Upper lobe of left lung (tissue), 6 donors: ENCODE data around the gene NHLRC2. TPM values are rescaled to one million over a fixed set of nuclear protein-coding genes. Genes with fewer than 3 reads are reported as not detected.
A peak's percentile ranks its signal among the peaks of the same experiment; 100 is the strongest.

ENCODE experiments used
- ATAC-seq, 2 donors: fragments of 200-7000 bp; cut with Tn5 transposase; one replicate each; pipeline ENCODE4 v1.9.1; 2022; ENCODE audit warnings: mild to moderate bottlenecking in 2 of 2, moderate library complexity in 2 of 2; ENCODE audit not compliant: low FRiP score in 2 of 2
- DNase-seq, 2 donors: peaks; one replicate each; pipeline ENCODE4 v3.0.0-alpha.2; 2019 to 2020
- H3K27ac ChIP-seq, 4 donors: fragments of 200-600 bp; sonication (generic); one replicate each; pipeline ENCODE4 v1.5.1; 2016 to 2019
- H3K27me3 ChIP-seq, 4 donors: fragments of 200-600 bp; sonication (generic); one replicate each; pipeline ENCODE4 v1.5.1; 2017 to 2019
- H3K36me3 ChIP-seq, 4 donors: fragments of 200-600 bp; sonication (generic); one replicate each; pipeline ENCODE4 v1.5.1; 2016 to 2019
- H3K4me1 ChIP-seq, 4 donors: fragments of 200-600 bp; sonication (generic); one replicate each; pipeline ENCODE4 v1.5.1; 2018 to 2019
- H3K4me3 ChIP-seq, 4 donors: fragments of 200-600 bp; sonication (generic); one replicate each; pipeline ENCODE4 v1.5.1; 2017 to 2019; ENCODE audit warnings: mild to moderate bottlenecking in 2 of 4, moderate library complexity in 1 of 4
- H3K9me3 ChIP-seq, 4 donors: fragments of 200-600 bp; sonication (generic); one replicate each; pipeline ENCODE4 v1.5.1; 2018 to 2019
- EP300 ChIP-seq, 4 donors: sonication (generic); formaldehyde crosslinking; IDR thresholded peaks; one replicate each; pipeline ENCODE4 v1.5.1; 2017; ENCODE audit warnings: antibody characterized with exemption in 4 of 4, control low read depth in 2 of 4
- POLR2A ChIP-seq, 4 donors: fragments of 450-650 bp; IDR thresholded peaks; one replicate each; pipeline ENCODE4 v1.5.1; 2016 to 2017; ENCODE audit warnings: antibody characterized with exemption in 4 of 4, mild to moderate bottlenecking in 2 of 4
- POLR2AphosphoS5 ChIP-seq, 2 donors: sonication (generic); formaldehyde crosslinking; IDR thresholded peaks; one replicate each; pipeline ENCODE4 v1.5.1; 2017; ENCODE audit warnings: antibody characterized with exemption in 2 of 2
- WGBS, 2 donors: methylation state at CpG; one replicate each; pipeline ENCODE4 v1.1.5; 2017 to 2018; 5-methylcytosine and 5-hydroxymethylcytosine counted together
- total RNA-seq, 6 donors: library from RNA; depleted of rRNA in 4 of 6; stranded (reverse); fragments of >200 nt in 4 of 6; gene quantifications; one replicate each; pipeline versions ENCODE4 v1.1.0 to v1.2.1, GENCODE V29; 2016 to 2021
- TF ChIP-seq, protein P1 (sequence below), 6 experiments: fragments of 450-650 bp in 4 of 6; fragments of 200-600 bp in 2 of 6; sonication (generic) in 2 of 6; IDR thresholded peaks; one replicate each; pipeline ENCODE4 v1.5.1; 2016 to 2019; ENCODE audit warnings: antibody characterized with exemption in 6 of 6
- donor health status: DM: no; HTN: no; CAD: no; lungs with moderate emphysema.
- donor health status: DM: no; HTN: yes; CAD: no; lungs with severe emphysema.

Gene NHLRC2
- total RNA-seq, 6 donors from 2014 or later: 24.2 to 55.5 (median 39.7) TPM

DNA sequence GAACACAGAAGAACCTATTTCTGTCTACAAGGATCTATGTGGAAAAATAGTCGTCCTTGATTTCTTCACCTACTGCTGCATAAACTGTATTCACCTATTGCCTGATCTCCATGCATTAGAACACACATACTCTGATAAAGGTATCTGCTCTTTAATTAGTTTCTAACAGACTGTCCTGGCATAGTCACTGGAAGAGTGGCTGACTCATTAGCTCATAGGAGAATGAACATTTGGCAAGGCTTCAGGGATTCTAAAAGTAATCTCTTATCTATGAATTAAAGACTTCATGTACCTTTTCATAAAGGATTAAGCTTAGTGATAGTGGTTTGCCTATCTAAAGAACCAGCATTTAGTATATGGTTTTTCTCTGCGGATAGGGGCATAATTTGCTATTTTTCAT lies 4.1 kb downstream of the NHLRC2 start:
- WGBS, 2 donors: 83 to 89% methylated on average over 2 of the region's 2 CpGs
- no peaks in the 10 kb centered on the region for H3K27me3 ChIP-seq
- no peak for ATAC-seq
- H3K4me3 ChIP-seq: no peak overlapping the region
- TF ChIP-seq EP300 (IDR thresholded peaks at IDR 0.05): no peak
- TF ChIP-seq, protein P1, sequence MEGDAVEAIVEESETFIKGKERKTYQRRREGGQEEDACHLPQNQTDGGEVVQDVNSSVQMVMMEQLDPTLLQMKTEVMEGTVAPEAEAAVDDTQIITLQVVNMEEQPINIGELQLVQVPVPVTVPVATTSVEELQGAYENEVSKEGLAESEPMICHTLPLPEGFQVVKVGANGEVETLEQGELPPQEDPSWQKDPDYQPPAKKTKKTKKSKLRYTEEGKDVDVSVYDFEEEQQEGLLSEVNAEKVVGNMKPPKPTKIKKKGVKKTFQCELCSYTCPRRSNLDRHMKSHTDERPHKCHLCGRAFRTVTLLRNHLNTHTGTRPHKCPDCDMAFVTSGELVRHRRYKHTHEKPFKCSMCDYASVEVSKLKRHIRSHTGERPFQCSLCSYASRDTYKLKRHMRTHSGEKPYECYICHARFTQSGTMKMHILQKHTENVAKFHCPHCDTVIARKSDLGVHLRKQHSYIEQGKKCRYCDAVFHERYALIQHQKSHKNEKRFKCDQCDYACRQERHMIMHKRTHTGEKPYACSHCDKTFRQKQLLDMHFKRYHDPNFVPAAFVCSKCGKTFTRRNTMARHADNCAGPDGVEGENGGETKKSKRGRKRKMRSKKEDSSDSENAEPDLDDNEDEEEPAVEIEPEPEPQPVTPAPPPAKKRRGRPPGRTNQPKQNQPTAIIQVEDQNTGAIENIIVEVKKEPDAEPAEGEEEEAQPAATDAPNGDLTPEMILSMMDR (IDR thresholded peaks at IDR 0.05): no peak
- TF ChIP-seq POLR2A (IDR thresholded peaks at IDR 0.05): no peak
- no peak for TF ChIP-seq POLR2AphosphoS5 (IDR thresholded peaks at IDR 0.05)
- H3K4me1 ChIP-seq: peaks cover 13 to 47% (median 24%) of the 10 kb centered on the region in 4 donors
- H3K9me3 ChIP-seq: no peaks in the 10 kb centered on the region
- peaks cover 0 to 25% (median 12%) of the 10 kb centered on the region in 4 donors for H3K36me3 ChIP-seq
- DNase-seq: no peak
- no peak overlapping the region for H3K27ac ChIP-seq

DNA sequence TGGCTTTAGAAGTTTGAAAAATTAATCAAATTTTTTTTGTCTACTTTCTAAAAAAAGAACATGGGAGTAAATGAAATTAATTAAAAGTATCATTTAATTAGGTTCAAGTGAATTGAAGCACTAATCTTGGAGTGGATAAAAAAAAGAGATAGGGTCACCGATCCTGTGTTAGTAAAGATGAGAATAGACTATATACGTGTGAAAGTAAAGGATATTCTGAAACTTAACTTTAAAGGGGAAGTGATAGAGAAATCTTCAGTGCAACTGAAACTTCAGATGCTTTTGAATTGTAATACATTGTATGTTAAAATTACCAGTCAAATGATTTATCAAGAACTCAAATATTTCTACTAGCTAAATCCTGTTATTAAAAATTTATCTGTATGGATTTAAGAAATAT lies 4.8 kb downstream of the NHLRC2 start:
- TF ChIP-seq EP300 (IDR thresholded peaks at IDR 0.05): no peak
- no peak for TF ChIP-seq POLR2A (IDR thresholded peaks at IDR 0.05)
- TF ChIP-seq, protein P1 (IDR thresholded peaks at IDR 0.05): no peak
- no peak for TF ChIP-seq POLR2AphosphoS5 (IDR thresholded peaks at IDR 0.05)
- H3K27me3 ChIP-seq: no peaks in the 10 kb centered on the region
- H3K4me1 ChIP-seq: peaks cover 12 to 45% (median 24%) of the 10 kb centered on the region in 4 donors
- DNase-seq: no peak
- ATAC-seq: no peak
- H3K36me3 ChIP-seq: peaks cover 0 to 28% (median 12%) of the 10 kb centered on the region in 4 donors
- H3K27ac ChIP-seq: no peak overlapping the region
- H3K9me3 ChIP-seq: no peaks in the 10 kb centered on the region
- no peak overlapping the region for H3K4me3 ChIP-seq
- 70 to 75% methylated on average over 2 of the region's 2 CpGs for WGBS, 2 donors

DNA sequence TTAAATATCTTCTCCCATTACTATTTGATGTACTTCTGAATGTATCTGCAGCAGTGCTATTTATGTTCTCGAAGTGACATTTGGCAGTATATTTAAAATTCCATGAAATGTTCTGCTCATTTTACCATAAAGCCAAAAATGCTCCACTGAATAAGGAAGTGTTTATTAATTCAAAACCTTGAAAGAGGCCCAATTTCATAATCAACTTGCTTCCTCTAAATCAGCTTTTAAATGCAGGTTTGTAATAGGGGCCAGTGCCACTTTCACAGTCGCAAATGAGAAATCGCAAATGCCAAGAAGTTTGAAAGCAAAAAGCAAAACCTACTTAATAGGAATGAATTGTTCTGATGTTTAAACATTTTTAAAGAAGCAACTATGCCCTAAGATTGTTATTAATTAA lies 11.4 kb downstream of the NHLRC2 start:
- no peak for ATAC-seq
- WGBS, 2 donors: 63 to 78% methylated on average over 3 of the region's 3 CpGs
- no peak overlapping the region for H3K4me3 ChIP-seq

DNA sequence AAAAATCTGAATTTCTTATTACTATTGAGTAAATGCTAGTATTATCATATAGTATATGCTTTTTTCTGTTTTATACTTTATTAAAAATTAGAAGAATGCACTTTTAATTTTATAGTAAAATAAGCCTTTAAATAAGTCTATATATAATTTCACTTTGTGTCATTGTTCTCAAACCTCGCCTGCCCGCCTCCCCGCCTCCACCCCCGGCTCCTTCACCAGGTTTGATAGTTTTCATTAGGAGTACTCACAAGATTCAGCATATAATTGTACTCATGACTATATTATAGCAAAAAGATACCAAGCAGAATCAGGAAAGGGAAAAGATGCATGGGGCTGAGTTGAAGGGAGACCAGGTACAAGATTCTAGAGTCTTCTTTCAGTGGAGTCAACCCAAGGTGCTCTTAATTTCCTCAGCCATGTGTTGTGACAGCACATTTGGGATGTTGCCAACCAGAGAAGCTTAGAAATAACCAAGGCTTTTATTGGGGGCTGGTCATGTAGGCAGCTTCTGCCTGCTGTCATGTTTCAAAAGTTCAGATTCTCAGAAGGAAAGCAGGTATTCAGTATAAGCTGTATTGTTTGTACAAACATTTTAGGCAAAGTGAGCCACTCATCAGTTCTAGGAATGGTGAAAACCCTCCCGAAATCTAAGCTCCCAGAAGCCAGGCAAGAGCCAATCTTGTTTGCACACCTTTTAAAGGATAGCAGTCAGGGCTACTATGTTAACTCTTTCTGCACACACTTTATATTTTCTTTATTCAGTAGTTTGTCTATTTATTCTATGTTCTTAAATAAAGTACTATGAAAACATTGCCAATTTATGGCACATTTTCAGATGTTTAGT lies 12.3 kb downstream of the NHLRC2 start:
- Histone ChIP-seq H3K4me1 (peaks cover 0 to 8% (median 0%) of the 10 kb centered on the region in 4 donors), H3K27ac (no peak overlapping the region), H3K4me3 (no peak overlapping the region), H3K27me3 (no peaks in the 10 kb centered on the region), H3K36me3 (peaks cover 0 to 9% (median 1%) of the 10 kb centered on the region in 4 donors), H3K9me3 (peaks cover 0 to under 1% (median 0%) of the 10 kb centered on the region in 4 donors)
- peak in 1 of 2 donors; percentile 32 for DNase-seq
- no peak for TF ChIP-seq POLR2AphosphoS5 (IDR thresholded peaks at IDR 0.05)
- WGBS, 2 donors: 91 to 94% methylated on average over 5 of the region's 5 CpGs
- no peak for ATAC-seq

More for the DNA sequence above, 11.4 kb downstream of the NHLRC2 start:
- no peaks in the 10 kb centered on the region for H3K9me3 ChIP-seq
- peaks cover 0 to 16% (median 5%) of the 10 kb centered on the region in 4 donors for H3K36me3 ChIP-seq
- no peak for TF ChIP-seq POLR2A (IDR thresholded peaks at IDR 0.05)
- TF ChIP-seq, protein P1 (IDR thresholded peaks at IDR 0.05): no peak
- TF ChIP-seq POLR2AphosphoS5 (IDR thresholded peaks at IDR 0.05): no peak
- TF ChIP-seq EP300 (IDR thresholded peaks at IDR 0.05): no peak
- peaks cover 0 to 8% (median 0%) of the 10 kb centered on the region in 4 donors for H3K4me1 ChIP-seq
- DNase-seq: no peak
- no peak overlapping the region for H3K27ac ChIP-seq
- no peaks in the 10 kb centered on the region for H3K27me3 ChIP-seq

DNA sequence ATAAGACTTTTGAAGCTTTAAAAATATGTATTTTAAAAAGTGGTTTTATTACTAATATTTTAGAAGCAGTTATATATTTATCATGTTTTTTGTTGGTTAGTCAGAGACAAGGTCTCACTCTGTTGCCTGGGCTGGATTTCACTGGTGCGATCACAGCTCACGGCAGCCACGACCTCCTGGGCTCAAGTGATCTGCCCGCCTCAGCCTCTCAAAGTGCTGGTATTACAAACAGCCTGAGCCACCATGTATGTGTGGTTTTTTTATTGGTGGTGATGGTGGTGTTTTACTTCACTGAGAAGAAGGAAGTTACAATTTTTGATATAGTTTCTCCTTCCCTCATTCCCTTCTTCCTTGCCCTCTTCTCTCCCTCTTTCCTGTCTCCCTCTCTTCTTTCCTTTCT lies 13.4 kb downstream of the NHLRC2 start:
- Histone ChIP-seq H3K27ac (no peak overlapping the region), H3K4me1 (peaks cover 0 to 8% (median 0%) of the 10 kb centered on the region in 4 donors), H3K36me3 (peaks cover 0 to 3% (median 0%) of the 10 kb centered on the region in 4 donors), H3K4me3 (no peak overlapping the region), H3K27me3 (no peaks in the 10 kb centered on the region), H3K9me3 (peaks cover 0 to 9% (median 6%) of the 10 kb centered on the region in 4 donors)
- TF ChIP-seq POLR2A (IDR thresholded peaks at IDR 0.05): no peak
- TF ChIP-seq, protein P1 (IDR thresholded peaks at IDR 0.05): no peak
- TF ChIP-seq EP300 (IDR thresholded peaks at IDR 0.05): no peak
- TF ChIP-seq POLR2AphosphoS5 (IDR thresholded peaks at IDR 0.05): no peak
- ATAC-seq (no peak), DNase-seq (no peak)
- WGBS, 2 donors: 90 to 93% methylated on average over 4 of the region's 4 CpGs
